Pancreas (tissue), 10 donors: ENCODE data around the gene BAD. TPM values are rescaled to one million over a fixed set of nuclear protein-coding genes. Genes with fewer than 3 reads are reported as not detected.

Source experiments
- ATAC-seq, 4 donors: fragments of 200-7000 bp; cut with Tn5 transposase; one replicate each; pipeline versions ENCODE4 v1.8.0 to v1.9.1; 2020; ENCODE audit warnings: mild to moderate bottlenecking in 4 of 4, moderate library complexity in 4 of 4
- DNase-seq, 6 donors: peaks; one replicate each; pipeline ENCODE4 v3.0.0-alpha.2; 2020
- FAIRE-seq: peaks from 2 replicates; lab custom pipeline; 2012; peaks lifted over from hg19 to GRCh38; lab: Jason Lieb, UNC
- H3K27ac ChIP-seq, 4 donors: fragments of 200-600 bp; sonication (generic); 1 replicate in 3 of 4; 2 replicates in 1 of 4; pipeline versions ENCODE4 v1.5.0 to v1.8.0; 2020
- H3K27me3 ChIP-seq, 4 donors: fragments of 200-600 bp; one replicate each; pipeline ENCODE4 v1.8.0; 2021
- H3K36me3 ChIP-seq, 3 donors: fragments of 200-600 bp; sonication (generic) in 1 of 3; one replicate each; pipeline versions ENCODE4 v1.5.0 to v1.8.0; 2020 to 2021
- H3K4me1 ChIP-seq, 3 donors: fragments of 200-600 bp; one replicate each; pipeline ENCODE4 v1.8.0; 2021
- H3K4me3 ChIP-seq, 4 donors: fragments of 200-600 bp; sonication (generic) in 2 of 4; one replicate each; pipeline versions ENCODE4 v1.5.0 to v1.8.0; 2020 to 2021
- H3K9me3 ChIP-seq, 4 donors: fragments of 200-600 bp; one replicate each; pipeline ENCODE4 v1.8.0; 2021
- CTCF ChIP-seq, 4 donors: fragments of 200-600 bp; sonication (generic) in 3 of 4; IDR thresholded peaks; one replicate each; pipeline versions ENCODE4 v1.5.0 to v1.8.0; 2021; ENCODE audit warnings: antibody characterized with exemption in 4 of 4
- WGBS, 2 donors: extraction: QIAGEN DNeasy Blood & Tissue Kit; methylation state at CpG; one replicate each; pipeline ENCODE4 v1.1.7; 2013; 5-methylcytosine and 5-hydroxymethylcytosine counted together
- intact Hi-C, 3 donors: fragments of 100-400 bp; cut with DNase I; formaldehyde crosslinking; loops; one replicate each; pipeline versions ENCODE4 v1.11.1 to v1.14.2; 2022
- polyA plus RNA-seq, 2 donors: library from polyadenylated mRNA; stranded (reverse); fragments of 200-250 nt; gene quantifications; one replicate each; pipeline ENCODE4 v1.2.3, GENCODE V29; 2013
- total RNA-seq, 6 donors: library from RNA; stranded (reverse); fragmentation: NEBNext Ultra II Directional in 4 of 6; extraction: Animal tissue kit (Norgen Biotek cat#: 25700) in 4 of 6; gene quantifications; one replicate each; pipeline versions ENCODE4 v1.2.1 to v1.2.4, GENCODE V29; 2021 to 2023
- donor health status: healthy with polysubstance abuse.
- donor health status: DM: no; HTN: no; CAD: no; lungs with moderate emphysema.
- donor health status: DM: no; HTN: no; CAD: no.
- donor health status: control.
- donor health status: control.
- donor health status: Bipolar disorder and iron deficiency.
- donor health status: DM: yes; HTN: yes; CAD: no.
- donor health status: DM: no; HTN: no; CAD: no.
- donor health status: DM: no; HTN: no; CAD: no.
- donor health status: DM: yes; HTN: yes; CAD: no.

The BAD gene
- total and polyA plus RNA-seq, 8 donors: 21.5 to 66.3 (median 24.5) TPM

GRCh38 chr11:64304316-64305072 is 20.0 kb upstream of the BAD start:
- intact Hi-C loops: no loop called here
- WGBS, 2 donors: 1% methylated on average over 46 of the region's 46 CpGs
- H3K27me3 ChIP-seq: peaks cover 0 to 8% (median 0%) of the 10 kb centered on the region in 4 donors
- DNase-seq (peak; percentile 87 to 98 (median 94)), ATAC-seq (peak; percentile 47 to 65 (median 55)), FAIRE-seq (no peak)
- H3K4me1 ChIP-seq: peaks cover 14 to 25% (median 19%) of the 10 kb centered on the region in 3 donors
- no peaks in the 10 kb centered on the region for H3K36me3 ChIP-seq
- H3K9me3 ChIP-seq: no peaks in the 10 kb centered on the region
- peak overlapping the region; percentile 23 to 71 (median 46) for H3K4me3 ChIP-seq
- TF ChIP-seq CTCF (IDR thresholded peaks at IDR 0.05): peak; percentile 72 to 85 (median 80)
- H3K27ac ChIP-seq: peak overlapping the region; percentile 82 to 95 (median 89)

GRCh38 chr11:64304032-64304315 is 19.5 kb upstream of the BAD start:
- 49 to 53% methylated on average over 5 of the region's 5 CpGs for WGBS, 2 donors
- intact Hi-C loops: no loop called here
- peaks cover 16 to 30% (median 19%) of the 10 kb centered on the region in 3 donors for H3K4me1 ChIP-seq
- DNase-seq: peak in 1 of 6 donors; percentile 34
- H3K27ac ChIP-seq: peak overlapping the region in 3 of 4 donors; percentile 82 to 95 (median 92)
- H3K27me3 ChIP-seq: peaks cover 0 to 8% (median under 1%) of the 10 kb centered on the region in 4 donors
- H3K4me3 ChIP-seq: peak overlapping the region in 1 of 4 donors; percentile 69
- TF ChIP-seq CTCF (IDR thresholded peaks at IDR 0.05): no peak
- no peaks in the 10 kb centered on the region for H3K9me3 ChIP-seq
- no peak for ATAC-seq
- no peak for FAIRE-seq
- no peaks in the 10 kb centered on the region for H3K36me3 ChIP-seq

GRCh38 chr11:64303109-64304031 is 18.9 kb upstream of the BAD start:
- Histone ChIP-seq H3K27ac (peak overlapping the region in 1 of 4 donors; percentile 82), H3K4me1 (peaks cover 16 to 31% (median 19%) of the 10 kb centered on the region in 3 donors), H3K27me3 (peaks cover 0 to 8% (median 4%) of the 10 kb centered on the region in 4 donors), H3K9me3 (no peaks in the 10 kb centered on the region), H3K4me3 (no peak overlapping the region), H3K36me3 (no peaks in the 10 kb centered on the region)
- intact Hi-C loops: no loop called here
- no peak for FAIRE-seq
- peak in 2 of 6 donors; percentile 47 to 48 for DNase-seq
- 73 to 82% methylated on average over 13 of the region's 13 CpGs for WGBS, 2 donors
- TF ChIP-seq CTCF (IDR thresholded peaks at IDR 0.05): no peak
- ATAC-seq: no peak

- FAIRE-seq (no peak), DNase-seq (peak in 2 of 6 donors; percentile 60 to 79), ATAC-seq (no peak)
- H3K27ac ChIP-seq: no peak within 1 kb of the TSS
- no peak for TF ChIP-seq CTCF (IDR thresholded peaks at IDR 0.05)
- H3K4me1 ChIP-seq: peaks cover 10 to 24% (median 11%) of the 10 kb centered on the region in 3 donors
- no peaks in the 10 kb centered on the region for H3K9me3 ChIP-seq
- intact Hi-C loops: loop anchor here in 2 of 3 donors (10.0 kb wide), 2 partner anchors 95 to 305 kb away; partner anchors contain the start of gene FERMT3 (in 1 of the 2)
- peaks cover 0 to 21% (median 9%) of the 10 kb centered on the region in 4 donors for H3K27me3 ChIP-seq
- no peaks in the 10 kb centered on the region for H3K36me3 ChIP-seq
- peak within 1 kb of the TSS; percentile 14 to 46 (median 30) for H3K4me3 ChIP-seq
- WGBS, 2 donors: 7 to 8% methylated on average over 52 to 54 of the region's 54 CpGs
These were observed 15.6 kb upstream of the BAD start, which contains the start of gene CATSPERZ for GRCh38 chr11:64299847-64300648. TSS of gene CATSPERZ (plus strand) at chr11:64300358. CDS start at chr11:64300411, 53 bp downstream.
